ENCODE data around the gene SIDT2. TPM values are rescaled to one million over a fixed set of nuclear protein-coding genes. Genes with fewer than 3 reads are reported as not detected.

Gene SIDT2
- total RNA-seq, 2 experiments from 2014 or later = 18.3 to 37.7 TPM

DNA sequence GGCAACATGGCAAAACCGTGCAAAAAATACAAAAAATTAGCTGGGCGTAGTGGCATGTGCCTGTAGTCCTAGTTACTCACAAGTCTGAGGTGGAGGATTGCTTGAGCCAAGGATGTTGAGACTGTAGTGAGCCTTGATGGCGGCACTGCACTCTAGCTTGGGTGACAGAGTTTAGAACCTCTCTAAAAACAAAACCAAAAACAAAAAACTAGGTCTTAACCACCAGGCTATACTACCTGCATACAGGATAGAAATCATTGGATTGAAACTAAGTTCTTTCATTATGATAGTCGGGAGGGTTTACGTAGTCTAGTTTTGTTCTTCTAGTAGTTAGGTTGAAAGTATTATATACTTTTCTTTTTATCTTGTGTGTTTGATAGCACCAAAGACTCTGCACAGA lies 59.7 kb downstream of the SIDT2 start:
- intact Hi-C loops (cut with micrococcal nuclease; ENCODE audit: unreplicated experiment) = no loop called here
- Histone ChIP-seq H3K9me3 (ENCODE audit: low read length) (no peaks in the 10 kb centered on the region), H4K20me1 (ENCODE audit: insufficient read depth, low read length) (no peaks in the 10 kb centered on the region), H3K79me2 (ENCODE audit: insufficient read depth, low read depth, low read length) (peaks cover 8% of the 10 kb centered on the region), H2AFZ (ENCODE audit: low read length) (no peak overlapping the region), H3K27ac (ENCODE audit: low read depth, low read length, poor library complexity, severe bottlenecking) (no peak overlapping the region), H3K9me2 (ENCODE audit: insufficient read depth, low read length) (no peaks in the 10 kb centered on the region), H3K4me2 (ENCODE audit: low read length) (no peak overlapping the region), H3K4me3 (ENCODE audit: low read depth, low read length, poor library complexity, severe bottlenecking) (no peak overlapping the region), H3K36me3 (ENCODE audit: insufficient read depth, low read length) (peaks cover 23% of the 10 kb centered on the region), H3K4me1 (ENCODE audit: insufficient read depth, low read length, poor library complexity, severe bottlenecking) (peaks cover 15% of the 10 kb centered on the region)
- BruUV-seq (replicated peaks) = no TSS peak
- TF ChIP-seq, protein P1, sequence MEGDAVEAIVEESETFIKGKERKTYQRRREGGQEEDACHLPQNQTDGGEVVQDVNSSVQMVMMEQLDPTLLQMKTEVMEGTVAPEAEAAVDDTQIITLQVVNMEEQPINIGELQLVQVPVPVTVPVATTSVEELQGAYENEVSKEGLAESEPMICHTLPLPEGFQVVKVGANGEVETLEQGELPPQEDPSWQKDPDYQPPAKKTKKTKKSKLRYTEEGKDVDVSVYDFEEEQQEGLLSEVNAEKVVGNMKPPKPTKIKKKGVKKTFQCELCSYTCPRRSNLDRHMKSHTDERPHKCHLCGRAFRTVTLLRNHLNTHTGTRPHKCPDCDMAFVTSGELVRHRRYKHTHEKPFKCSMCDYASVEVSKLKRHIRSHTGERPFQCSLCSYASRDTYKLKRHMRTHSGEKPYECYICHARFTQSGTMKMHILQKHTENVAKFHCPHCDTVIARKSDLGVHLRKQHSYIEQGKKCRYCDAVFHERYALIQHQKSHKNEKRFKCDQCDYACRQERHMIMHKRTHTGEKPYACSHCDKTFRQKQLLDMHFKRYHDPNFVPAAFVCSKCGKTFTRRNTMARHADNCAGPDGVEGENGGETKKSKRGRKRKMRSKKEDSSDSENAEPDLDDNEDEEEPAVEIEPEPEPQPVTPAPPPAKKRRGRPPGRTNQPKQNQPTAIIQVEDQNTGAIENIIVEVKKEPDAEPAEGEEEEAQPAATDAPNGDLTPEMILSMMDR (conservative IDR thresholded peaks at IDR 0.05; ENCODE audit: low read length) = no peak
- TF ChIP-seq EZH2phosphoT487 (IDR thresholded peaks at IDR 0.05; ENCODE audit: borderline replicate concordance, low read depth, low read length) = no peak
- DNase-seq (ENCODE audit: low spot score) = no peak
- CTCF ChIA-PET (ENCODE audit: unreplicated experiment) = no interaction called here
- POLR2A ChIA-PET = interaction anchor here (0.7 kb wide), 2 partner anchors 404 to 487 kb away, joined by 3 to 4 read pairs; no protein-coding TSS in a partner anchor

DNA sequence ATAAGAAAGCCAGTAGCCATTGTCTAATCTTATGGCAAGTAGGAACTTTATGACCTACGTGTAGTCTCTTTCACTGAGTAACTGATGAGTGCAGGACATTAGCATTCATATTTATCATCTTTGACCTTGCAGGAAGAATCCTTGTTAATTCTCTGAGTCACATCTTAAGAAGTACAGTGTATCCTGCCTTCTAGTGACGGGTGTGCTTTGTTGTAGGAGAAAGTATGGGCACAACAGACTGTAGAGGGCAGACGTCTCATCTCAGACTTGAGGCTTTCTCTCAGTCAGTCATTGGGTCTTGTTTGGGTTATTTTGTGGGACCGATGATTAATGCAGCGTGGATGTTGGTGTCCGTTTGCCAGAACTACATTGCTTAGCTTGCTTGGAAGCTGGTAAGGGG lies 60.8 kb downstream of the SIDT2 start:
- peaks cover 4% of the 10 kb centered on the region for H3K4me1 ChIP-seq (ENCODE audit: insufficient read depth, low read length, poor library complexity, severe bottlenecking)
- H3K9me2 ChIP-seq (ENCODE audit: insufficient read depth, low read length) = no peaks in the 10 kb centered on the region
- H3K36me3 ChIP-seq (ENCODE audit: insufficient read depth, low read length) = peaks cover 30% of the 10 kb centered on the region
- intact Hi-C loops (cut with micrococcal nuclease; ENCODE audit: unreplicated experiment) = no loop called here
- no peaks in the 10 kb centered on the region for H4K20me1 ChIP-seq (ENCODE audit: insufficient read depth, low read length)
- no peak overlapping the region for H3K4me2 ChIP-seq (ENCODE audit: low read length)
- TF ChIP-seq, protein P1 (conservative IDR thresholded peaks at IDR 0.05; ENCODE audit: low read length) = peak; percentile 33; the same call in 1 of the 2 replicates
- TF ChIP-seq EZH2phosphoT487 (IDR thresholded peaks at IDR 0.05; ENCODE audit: borderline replicate concordance, low read depth, low read length) = no peak
- CTCF ChIA-PET (ENCODE audit: unreplicated experiment) = no interaction called here
- POLR2A ChIA-PET = interaction anchor here (0.7 kb wide), 1 partner anchor 320 kb away, joined by 6 read pairs; no protein-coding TSS in a partner anchor
- H3K79me2 ChIP-seq (ENCODE audit: insufficient read depth, low read depth, low read length) = no peaks in the 10 kb centered on the region
- no peak for DNase-seq (ENCODE audit: low spot score)
- BruUV-seq (replicated peaks) = no TSS peak
- no peak overlapping the region for H2AFZ ChIP-seq (ENCODE audit: low read length)
- no peak overlapping the region for H3K27ac ChIP-seq (ENCODE audit: low read depth, low read length, poor library complexity, severe bottlenecking)
- H3K9me3 ChIP-seq (ENCODE audit: low read length) = no peaks in the 10 kb centered on the region
- H3K4me3 ChIP-seq (ENCODE audit: low read depth, low read length, poor library complexity, severe bottlenecking) = no peak overlapping the region

Other genes with a start within 250 kb of the SIDT2 start
- gene SIK3, start 80.3 kb upstream of the SIDT2 start, total RNA-seq (2014; rRNA removed; shearing (Covaris generic)) = 29.3 and 37.2 TPM in 2 replicates
- 72.9 and 78.6 TPM in 2 replicates for gene SIK3, start 80.3 kb upstream of the SIDT2 start, total RNA-seq (2022)
- gene PAFAH1B2, start 34.5 kb upstream of the SIDT2 start, total RNA-seq (2014; rRNA removed; shearing (Covaris generic)) = 62.8 and 65.3 TPM in 2 replicates
- gene PAFAH1B2, start 34.5 kb upstream of the SIDT2 start, total RNA-seq (2022) = 59.9 and 60.2 TPM in 2 replicates
- 7.4 and 8.4 TPM in 2 replicates for gene TAGLN, start 20.6 kb downstream of the SIDT2 start, total RNA-seq (2014; rRNA removed; shearing (Covaris generic))
- gene TAGLN, start 20.6 kb downstream of the SIDT2 start, total RNA-seq (2022) = 5.4 and 6.4 TPM in 2 replicates
- gene PCSK7, start 53.3 kb downstream of the SIDT2 start, total RNA-seq (2014; rRNA removed; shearing (Covaris generic)) = 44.1 and 45.4 TPM in 2 replicates
- 91.2 and 104 TPM in 2 replicates for gene PCSK7, start 53.3 kb downstream of the SIDT2 start, total RNA-seq (2022)
- 10.9 and 11.2 TPM in 2 replicates for gene RNF214, start 53.9 kb downstream of the SIDT2 start, total RNA-seq (2014; rRNA removed; shearing (Covaris generic))
- gene RNF214, start 53.9 kb downstream of the SIDT2 start, total RNA-seq (2022) = 30.2 and 31.4 TPM in 2 replicates
- gene BACE1-AS, start 112.6 kb downstream of the SIDT2 start, total RNA-seq (2014; rRNA removed; shearing (Covaris generic)) = 4.4 and 4.8 TPM in 2 replicates
- 8.0 and 9.4 TPM in 2 replicates for gene BACE1-AS, start 112.6 kb downstream of the SIDT2 start, total RNA-seq (2022)
- gene BACE1, start 137.5 kb downstream of the SIDT2 start, total RNA-seq (2014; rRNA removed; shearing (Covaris generic)) = 0.03 TPM in 1 of 2 replicates, not detected in the other
- not detected in 2 replicates for gene BACE1, start 137.5 kb downstream of the SIDT2 start, total RNA-seq (2022)
- gene CEP164, start 149.1 kb downstream of the SIDT2 start, total RNA-seq (2014; rRNA removed; shearing (Covaris generic)) = 25.3 and 34.6 TPM in 2 replicates
- gene CEP164, start 149.1 kb downstream of the SIDT2 start, total RNA-seq (2022) = 41.2 and 48.7 TPM in 2 replicates

Data from OCI-LY7 (cell line).